ENCODE results near the gene DEGS2. TPM values are rescaled to one million over a fixed set of nuclear protein-coding genes. Genes with fewer than 3 reads are reported as not detected.
A peak's percentile ranks its signal among the peaks of the same experiment; 100 is the strongest.
"Not testable (repeated sequence)": the region's sequence is repeated elsewhere in the genome, so short reads cannot be mapped to it uniquely, and the experiment has no call there.

DEGS2 gene
- total RNA-seq = under 1 TPM; 0.05 to 0.39 TPM

DNA sequence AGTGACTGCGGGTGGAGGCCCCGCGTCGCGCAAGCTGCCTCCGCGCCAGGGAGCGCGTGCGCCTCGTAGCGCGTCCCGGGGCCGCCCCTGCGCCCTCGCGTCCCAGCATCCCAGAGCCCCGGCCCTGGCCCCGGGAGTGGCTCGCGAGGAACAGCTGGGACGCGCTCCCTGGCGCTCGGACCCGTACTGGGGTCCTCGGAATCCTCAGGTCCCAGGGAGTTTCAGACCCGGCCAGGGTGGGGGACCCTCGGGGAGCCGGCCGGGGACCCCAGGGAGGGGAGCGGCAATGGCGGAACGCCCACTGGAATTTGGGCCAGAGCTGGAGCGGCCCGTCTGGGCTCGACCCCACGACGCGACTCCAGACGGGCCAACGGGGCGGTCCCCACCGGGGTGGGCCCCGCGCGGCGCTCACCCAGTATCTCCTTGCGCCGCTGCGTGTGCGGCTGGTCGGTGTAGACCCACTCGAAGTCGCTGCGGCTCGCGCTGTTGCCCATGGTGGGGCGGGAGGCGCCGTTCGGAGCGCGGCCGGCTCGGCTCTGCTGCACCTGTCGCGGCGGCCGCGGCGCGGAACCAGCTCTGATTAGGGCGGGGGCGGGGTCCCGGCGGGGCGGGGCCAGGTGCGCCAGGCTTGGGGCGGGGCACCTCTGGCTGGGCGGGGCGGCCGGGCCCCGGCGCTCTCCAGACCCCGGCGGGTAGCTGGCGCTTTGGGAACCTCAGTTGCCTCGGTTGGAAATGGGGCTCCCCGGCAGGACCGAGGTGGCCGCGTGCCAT lies at the start of gene DEGS2:
DEGS2 (minus strand) TSS at position 552 of the 771 bp plus-strand sequence; CDS start at position 494, 58 bp downstream.
- Mint-ChIP-seq H3K36me3 (ENCODE audit: low read depth) (peaks cover 5% of the 10 kb centered on the region), H3K9me3 (ENCODE audit: insufficient read depth) (peaks cover 7% of the 10 kb centered on the region), H3K4me1 (ENCODE audit: low read depth) (peaks cover 4% of the 10 kb centered on the region), H3K27ac (no peak within 1 kb of the TSS), H3K27me3 (ENCODE audit: low read depth) (peaks cover 40% of the 10 kb centered on the region), H3K4me3 (peak within 1 kb of the TSS; percentile 52)
- ChIA-PET CTCF (no interaction called here), POLR2A (interaction anchor here (1.0 kb wide), 1 partner anchor 14 kb away, joined by 4 read pairs; no protein-coding TSS in a partner anchor)
- peak; percentile 62 for DNase-seq
- ATAC-seq = peak; percentile 89

DNA sequence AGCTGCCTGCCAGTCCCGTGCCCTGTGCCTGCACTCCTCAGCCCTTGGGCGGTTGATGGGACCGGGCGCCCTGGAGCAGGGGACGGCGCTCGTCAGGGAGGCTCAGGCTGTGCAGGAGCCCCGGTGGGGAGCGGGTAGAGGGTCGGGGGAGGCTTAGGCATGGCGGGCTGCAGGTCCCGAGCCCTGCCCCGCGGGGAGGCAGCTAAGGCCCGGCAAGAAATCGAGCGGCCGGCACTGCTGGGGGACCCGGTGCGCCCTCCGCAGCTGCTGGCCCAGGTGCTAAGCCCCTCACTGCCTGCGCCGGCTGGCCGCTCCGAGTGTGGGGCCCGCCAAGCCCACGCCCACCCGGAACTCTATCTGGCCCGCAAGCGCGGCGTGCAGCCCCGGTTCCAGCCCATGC lies 48.7 kb upstream of the DEGS2 start:
- CTCF ChIA-PET = interaction anchor here (6.0 kb wide), 1 partner anchor 15 kb away, joined by 46 read pairs; no protein-coding TSS in a partner anchor
- ATAC-seq; DNase-seq; H3K27me3 Mint-ChIP-seq (ENCODE audit: low read depth); H3K27ac Mint-ChIP-seq; H3K4me3 Mint-ChIP-seq; H3K9me3 Mint-ChIP-seq (ENCODE audit: insufficient read depth); POLR2A ChIA-PET; H3K36me3 Mint-ChIP-seq (ENCODE audit: low read depth): not testable (repeated sequence)
- peaks cover 17% of the 10 kb centered on the region for H3K4me1 Mint-ChIP-seq (ENCODE audit: low read depth)

- POLR2A ChIA-PET; H3K4me3 Mint-ChIP-seq; H3K36me3 Mint-ChIP-seq (ENCODE audit: low read depth); H3K27me3 Mint-ChIP-seq (ENCODE audit: low read depth); ATAC-seq; H3K9me3 Mint-ChIP-seq (ENCODE audit: insufficient read depth); H3K27ac Mint-ChIP-seq; DNase-seq: not testable (repeated sequence)
- H3K4me1 Mint-ChIP-seq (ENCODE audit: low read depth) = peaks cover 11% of the 10 kb centered on the region
- CTCF ChIA-PET = interaction anchor here (6.0 kb wide), 1 partner anchor 14 kb away, joined by 46 read pairs; no protein-coding TSS in a partner anchor
Observed at GRCh38 chr14:100207588-100207987, 48.1 kb upstream of the DEGS2 start.

DNA sequence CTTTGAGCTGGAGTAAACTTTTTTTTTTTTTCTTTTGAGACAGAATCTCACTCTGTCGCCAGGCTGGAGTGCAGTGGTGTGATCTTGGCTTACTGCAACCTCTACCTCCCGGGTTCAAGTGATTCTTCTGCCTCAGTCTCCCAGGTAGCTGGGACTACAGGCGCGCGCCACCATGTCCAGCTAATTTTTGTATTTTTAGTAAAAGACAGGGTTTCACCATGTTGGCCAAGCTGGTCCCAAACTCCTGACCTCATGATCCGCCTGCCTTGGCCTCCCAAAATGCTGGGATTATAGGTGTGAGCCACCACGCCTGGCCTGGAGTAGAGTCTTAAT lies 45.4 kb upstream of the DEGS2 start:
- CTCF ChIA-PET = interaction anchor here (6.0 kb wide), 1 partner anchor 11 kb away, joined by 46 read pairs; no protein-coding TSS in a partner anchor
- not testable (repeated sequence) for H3K9me3 Mint-ChIP-seq (ENCODE audit: insufficient read depth); ATAC-seq

GRCh38 chr14:100203962-100204834 lies 44.8 kb upstream of the DEGS2 start:
- no peaks in the 10 kb centered on the region for H3K36me3 Mint-ChIP-seq (ENCODE audit: low read depth)
- no peaks in the 10 kb centered on the region for H3K9me3 Mint-ChIP-seq (ENCODE audit: insufficient read depth)
- no peak for DNase-seq
- ChIA-PET POLR2A (interaction anchor here (0.6 to 0.7 kb wide), 3 partner anchors 20 to 94 kb away, joined by 3 to 4 read pairs (median 3); no protein-coding TSS in a partner anchor), CTCF (interaction anchor here (6.0 kb wide), 1 partner anchor 11 kb away, joined by 46 read pairs; no protein-coding TSS in a partner anchor)
- ATAC-seq = no peak
- no peak overlapping the region for H3K27ac Mint-ChIP-seq
- no peak overlapping the region for H3K4me3 Mint-ChIP-seq
- H3K4me1 Mint-ChIP-seq (ENCODE audit: low read depth) = no peaks in the 10 kb centered on the region
- peaks cover 2% of the 10 kb centered on the region for H3K27me3 Mint-ChIP-seq (ENCODE audit: low read depth)

More for the DNA sequence above, 45.4 kb upstream of the DEGS2 start:
- not testable (repeated sequence) for H3K27ac Mint-ChIP-seq; H3K27me3 Mint-ChIP-seq (ENCODE audit: low read depth); DNase-seq; H3K36me3 Mint-ChIP-seq (ENCODE audit: low read depth); H3K4me1 Mint-ChIP-seq (ENCODE audit: low read depth); H3K4me3 Mint-ChIP-seq
- POLR2A ChIA-PET = interaction anchor here (0.6 to 0.7 kb wide), 2 partner anchors 92 to 94 kb away, joined by 3 to 4 read pairs; no protein-coding TSS in a partner anchor

DNA sequence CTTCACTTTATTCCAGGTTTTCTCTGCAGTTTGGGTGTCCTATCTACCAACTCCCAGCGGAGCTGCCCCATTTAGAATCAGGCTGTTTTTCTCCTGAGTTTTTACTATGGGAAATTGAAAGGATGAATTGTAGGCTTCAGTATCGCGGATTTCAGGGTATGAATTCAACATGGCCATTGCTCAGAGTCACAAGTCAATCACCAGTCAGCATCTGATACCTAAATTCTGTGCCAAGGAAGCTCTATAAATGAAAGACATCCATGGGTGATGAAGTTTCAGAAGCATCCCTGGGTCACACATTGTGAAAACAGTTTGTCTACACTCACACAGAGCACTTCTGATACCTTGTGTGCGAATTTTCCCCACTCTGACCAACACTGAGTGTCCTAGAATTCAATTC lies 43.7 kb upstream of the DEGS2 start:
- CTCF ChIA-PET = interaction anchor here (6.0 kb wide), 1 partner anchor 10 kb away, joined by 46 read pairs; no protein-coding TSS in a partner anchor
- Mint-ChIP-seq H3K9me3 (ENCODE audit: insufficient read depth) (no peaks in the 10 kb centered on the region), H3K4me1 (ENCODE audit: low read depth) (no peaks in the 10 kb centered on the region), H3K4me3 (no peak overlapping the region), H3K27ac (no peak overlapping the region), H3K36me3 (ENCODE audit: low read depth) (no peaks in the 10 kb centered on the region), H3K27me3 (ENCODE audit: low read depth) (peaks cover 2% of the 10 kb centered on the region)
- no peak for ATAC-seq
- POLR2A ChIA-PET = no interaction called here
- DNase-seq = no peak

DNA sequence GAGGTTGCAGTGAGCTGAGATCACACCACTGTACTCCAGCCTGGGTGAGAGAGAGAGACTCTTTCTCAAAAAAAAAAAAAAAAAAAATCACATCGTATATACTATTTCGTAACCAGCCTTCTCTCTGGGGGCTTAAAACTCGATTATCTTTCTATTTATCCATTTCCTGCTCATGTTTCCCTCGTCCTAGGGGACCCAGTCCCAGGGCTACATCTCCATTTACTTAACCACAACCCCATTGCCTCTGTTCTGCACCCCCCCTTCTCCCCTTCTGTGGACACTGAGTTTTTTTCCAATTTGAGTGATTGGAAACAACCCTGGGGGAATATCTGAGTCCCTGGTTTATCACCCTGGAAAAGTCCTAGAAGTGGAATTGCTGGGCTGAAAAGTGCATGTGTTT lies 43.3 kb upstream of the DEGS2 start:
- CTCF ChIA-PET = interaction anchor here (6.0 kb wide), 1 partner anchor 9 kb away, joined by 46 read pairs; no protein-coding TSS in a partner anchor

GRCh38 chr14:100201701-100202100 lies 42.3 kb upstream of the DEGS2 start:
- peaks cover 2% of the 10 kb centered on the region for H3K27me3 Mint-ChIP-seq (ENCODE audit: low read depth)
- H3K27ac Mint-ChIP-seq = no peak overlapping the region
- H3K4me3 Mint-ChIP-seq = no peak overlapping the region
- ATAC-seq (no peak), DNase-seq (no peak)
- CTCF ChIA-PET = interaction anchor here (1.1 to 1.9 kb wide), 2 partner anchors 9 to 46 kb away, joined by 3 to 9 read pairs; no protein-coding TSS in a partner anchor
- H3K9me3 Mint-ChIP-seq (ENCODE audit: insufficient read depth) = no peaks in the 10 kb centered on the region
- H3K4me1 Mint-ChIP-seq (ENCODE audit: low read depth) = no peaks in the 10 kb centered on the region
- POLR2A ChIA-PET = no interaction called here
- H3K36me3 Mint-ChIP-seq (ENCODE audit: low read depth) = no peaks in the 10 kb centered on the region

More for the DNA sequence above, 43.3 kb upstream of the DEGS2 start:
- H3K9me3 Mint-ChIP-seq (ENCODE audit: insufficient read depth) = no peaks in the 10 kb centered on the region
- H3K27ac Mint-ChIP-seq = no peak overlapping the region
- no peak overlapping the region for H3K4me3 Mint-ChIP-seq
- no peaks in the 10 kb centered on the region for H3K36me3 Mint-ChIP-seq (ENCODE audit: low read depth)
- no peaks in the 10 kb centered on the region for H3K4me1 Mint-ChIP-seq (ENCODE audit: low read depth)
- H3K27me3 Mint-ChIP-seq (ENCODE audit: low read depth) = peaks cover 2% of the 10 kb centered on the region
- ATAC-seq = no peak
- POLR2A ChIA-PET = no interaction called here
- DNase-seq = no peak

DNA sequence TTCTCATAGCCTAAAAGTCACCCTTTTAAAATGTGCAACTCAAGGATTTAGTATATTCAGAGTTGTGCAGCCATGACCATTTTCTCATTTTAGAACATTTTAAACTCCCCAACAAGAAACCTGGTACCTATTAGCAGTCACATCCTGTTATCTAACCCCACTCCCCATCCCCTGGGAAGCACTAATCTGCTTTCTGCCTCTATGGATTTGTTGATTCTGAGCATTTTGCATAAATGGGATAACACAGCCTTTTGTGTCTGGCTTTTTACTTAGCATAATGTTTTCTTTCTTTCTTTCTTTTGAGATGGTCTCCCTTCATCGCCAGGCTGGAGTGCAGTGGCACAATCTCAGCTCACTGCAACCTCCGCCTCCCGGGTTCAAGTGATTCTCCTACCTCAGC lies 40.9 kb upstream of the DEGS2 start:
- no peaks in the 10 kb centered on the region for H3K4me1 Mint-ChIP-seq (ENCODE audit: low read depth)
- CTCF ChIA-PET = interaction anchor here (1.9 kb wide), 1 partner anchor 8 kb away, joined by 9 read pairs; no protein-coding TSS in a partner anchor
- peaks cover 2% of the 10 kb centered on the region for H3K27me3 Mint-ChIP-seq (ENCODE audit: low read depth)
- H3K9me3 Mint-ChIP-seq (ENCODE audit: insufficient read depth) = no peaks in the 10 kb centered on the region
- no peak for ATAC-seq
- POLR2A ChIA-PET = no interaction called here
- no peak for DNase-seq
- H3K4me3 Mint-ChIP-seq = no peak overlapping the region
- H3K36me3 Mint-ChIP-seq (ENCODE audit: low read depth) = no peaks in the 10 kb centered on the region
- no peak overlapping the region for H3K27ac Mint-ChIP-seq

DNA sequence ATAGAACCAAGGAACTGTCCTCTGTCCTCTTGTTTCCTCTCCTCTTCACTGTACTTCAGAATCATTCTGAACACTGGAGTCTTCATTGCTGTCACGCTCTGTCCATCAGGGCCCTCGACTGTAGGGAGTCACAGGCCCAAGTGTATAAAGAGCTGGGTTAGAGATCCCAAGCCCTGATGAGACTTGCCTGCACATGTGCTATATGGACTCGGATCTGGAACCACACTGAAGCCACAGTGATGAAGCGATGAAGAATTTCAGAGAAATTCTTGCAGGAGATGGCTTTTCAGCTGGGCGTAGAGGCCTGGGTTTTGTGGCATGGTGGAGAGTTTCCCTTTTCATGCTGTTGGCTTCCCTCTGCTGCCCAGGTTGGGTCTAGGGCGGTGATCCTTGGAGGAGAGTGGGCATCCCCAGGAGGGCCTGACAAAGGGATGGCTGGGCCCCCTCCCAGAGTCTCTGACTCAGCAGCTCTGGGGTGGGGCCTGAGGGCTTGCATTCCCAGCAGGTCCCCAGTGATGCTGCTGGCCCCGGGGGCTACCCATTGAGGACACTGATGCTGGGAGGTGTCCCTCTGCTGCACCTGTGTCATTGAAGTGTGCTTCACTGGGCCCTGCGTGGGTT lies 39.9 kb upstream of the DEGS2 start:
- DNase-seq = no peak
- H3K9me3 Mint-ChIP-seq (ENCODE audit: insufficient read depth) = no peaks in the 10 kb centered on the region
- peaks cover 2% of the 10 kb centered on the region for H3K27me3 Mint-ChIP-seq (ENCODE audit: low read depth)
- no peak overlapping the region for H3K27ac Mint-ChIP-seq
- no peaks in the 10 kb centered on the region for H3K36me3 Mint-ChIP-seq (ENCODE audit: low read depth)
- ChIA-PET CTCF (interaction anchor here (1.0 kb wide), 1 partner anchor 23 kb away, joined by 3 read pairs; no protein-coding TSS in a partner anchor), POLR2A (no interaction called here)
- no peak overlapping the region for H3K4me3 Mint-ChIP-seq
- peaks cover 1% of the 10 kb centered on the region for H3K4me1 Mint-ChIP-seq (ENCODE audit: low read depth)
- no peak for ATAC-seq
